Gastrocnemius medialis (tissue), 4 donors: Measurements from ENCODE around the gene RFTN1. TPM values are rescaled to one million over a fixed set of nuclear protein-coding genes. Genes with fewer than 3 reads are reported as not detected.
A peak's percentile ranks its signal among the peaks of the same experiment; 100 is the strongest.

ENCODE experiments used
- ATAC-seq, 2 donors: fragments of 150-250 bp; one replicate each; pipeline ENCODE4 v1.9.1; 2016
- DNase-seq, 2 donors: peaks; one replicate each; pipeline ENCODE4 v3.0.0-alpha.2; 2019
- H3K27ac ChIP-seq, 4 donors: fragments of 200-600 bp; sonication (generic); 1 replicate in 1 of 4; 2 replicates in 3 of 4; pipeline ENCODE4 v1.5.1; 2016 to 2018; ENCODE audit warnings: mild to moderate bottlenecking in 2 of 4, moderate library complexity in 1 of 4
- H3K27me3 ChIP-seq, 3 donors: fragments of 200-600 bp; sonication (generic) in 2 of 3; 1 replicate in 1 of 3; 2 replicates in 2 of 3; pipeline versions ENCODE4 v1.5.1 to v1.6.0; 2016 to 2019; ENCODE audit warnings: mild to moderate bottlenecking in 1 of 3, moderate library complexity in 1 of 3
- H3K36me3 ChIP-seq, 2 donors: fragments of 200-600 bp; sonication (generic) in 1 of 2; one replicate each; pipeline ENCODE4 v1.5.1; 2017 to 2018
- H3K4me1 ChIP-seq, 2 donors: fragments of 200-600 bp; sonication (generic) in 1 of 2; one replicate each; pipeline ENCODE4 v1.5.1; 2016 to 2017; ENCODE audit warnings: mild to moderate bottlenecking in 2 of 2
- H3K4me3 ChIP-seq, 4 donors: fragments of 200-600 bp; sonication (generic) in 3 of 4; 1 replicate in 1 of 4; 2 replicates in 3 of 4; pipeline ENCODE4 v1.5.1; 2016 to 2019; ENCODE audit warnings: mild to moderate bottlenecking in 2 of 4
- H3K9me3 ChIP-seq, 3 donors: fragments of 200-600 bp; sonication (generic) in 2 of 3; 1 replicate in 1 of 3; 2 replicates in 2 of 3; pipeline ENCODE4 v1.5.1; 2016 to 2019
- CTCF ChIP-seq, 5 experiments: fragments of 450-650 bp in 3 of 5; fragments of 200-600 bp in 2 of 5; sonication (generic) in 2 of 5; IDR thresholded peaks in 4 of 5; conservative IDR thresholded peaks in 1 of 5; 1 replicate in 4 of 5; 2 replicates in 1 of 5; pipeline ENCODE4 v1.5.1; 2016 to 2019; ENCODE audit warnings: antibody characterized with exemption in 5 of 5, mild to moderate bottlenecking in 3 of 5, moderate library complexity in 3 of 5
- POLR2A ChIP-seq, 2 donors: fragments of 450-650 bp; IDR thresholded peaks; one replicate each; pipeline ENCODE4 v1.6.1; 2017; ENCODE audit warnings: antibody characterized with exemption in 2 of 2, mild to moderate bottlenecking in 2 of 2, moderate library complexity in 2 of 2
- in situ Hi-C, 4 donors: fragments of 200-750 bp; cut with MboI; loops; one replicate each; pipeline versions ENCODE4 v1.15.0 to v1.8.0; 2017; ENCODE audit warnings: low sequenced_read_pairs in 4 of 4
- intact Hi-C: fragments of 100-400 bp; cut with DNase I; formaldehyde crosslinking; loops from one replicate; pipeline ENCODE4 v1.15.1; 2023; ENCODE audit warnings: low total_unique reads
- total RNA-seq, 4 donors: library from RNA; depleted of rRNA; stranded (reverse); fragments of >200 nt; gene quantifications; one replicate each; pipeline versions ENCODE4 v1.1.0 to v1.2.3, GENCODE V29; 2016

RFTN1 gene
- total RNA-seq, 4 donors from 2014 or later = 10.7 to 22.8 (median 11.7) TPM

GRCh38 chr3:16370872-16371740 lies 142.4 kb downstream of the RFTN1 start:
- Histone ChIP-seq H3K4me3 (no peak overlapping the region), H3K36me3 (no peaks in the 10 kb centered on the region), H3K9me3 (no peaks in the 10 kb centered on the region), H3K4me1 (peaks cover 46 to 51% of the 10 kb centered on the region in 2 donors), H3K27me3 (no peaks in the 10 kb centered on the region), H3K27ac (peak overlapping the region; percentile 19 to 65 (median 56))
- TF ChIP-seq POLR2A (IDR thresholded peaks at IDR 0.05) (peak in 1 of 2 donors; percentile 8), CTCF (IDR thresholded peaks at IDR 0.05 in 4 of 5, conservative IDR thresholded peaks at IDR 0.05 in 1 of 5) (no peak)
- intact Hi-C loops = loop anchor here (5.0 kb wide), 1 partner anchor 59 kb away; no protein-coding TSS in a partner anchor
- ATAC-seq (peak; percentile 40 to 58), DNase-seq (no peak)
- in situ Hi-C loops = loop anchor here in 1 of 4 donors (10.0 kb wide), 1 partner anchor 56 kb away; no protein-coding TSS in a partner anchor

GRCh38 chr3:16370503-16370871 lies 143.0 kb downstream of the RFTN1 start:
- Histone ChIP-seq H3K9me3 (no peaks in the 10 kb centered on the region), H3K36me3 (no peaks in the 10 kb centered on the region), H3K27ac (peak overlapping the region; percentile 19 to 65 (median 56)), H3K4me1 (peaks cover 46 to 51% of the 10 kb centered on the region in 2 donors), H3K27me3 (no peaks in the 10 kb centered on the region), H3K4me3 (no peak overlapping the region)
- in situ Hi-C loops (loop anchor here in 1 of 4 donors (10.0 kb wide), 1 partner anchor 56 kb away; no protein-coding TSS in a partner anchor), intact Hi-C loops (loop anchor here (5.0 kb wide), 1 partner anchor 58 kb away; no protein-coding TSS in a partner anchor)
- ATAC-seq (no peak), DNase-seq (no peak)
- TF ChIP-seq POLR2A (IDR thresholded peaks at IDR 0.05) (no peak), CTCF (IDR thresholded peaks at IDR 0.05 in 4 of 5, conservative IDR thresholded peaks at IDR 0.05 in 1 of 5) (no peak)

GRCh38 chr3:16369885-16370284 lies 143.6 kb downstream of the RFTN1 start:
- Histone ChIP-seq H3K27me3 (no peaks in the 10 kb centered on the region), H3K9me3 (no peaks in the 10 kb centered on the region), H3K4me1 (peaks cover 46 to 51% of the 10 kb centered on the region in 2 donors), H3K4me3 (no peak overlapping the region), H3K36me3 (no peaks in the 10 kb centered on the region), H3K27ac (peak overlapping the region; percentile 19 to 65 (median 56))
- intact Hi-C loops = loop anchor here (5.0 kb wide), 1 partner anchor 58 kb away; no protein-coding TSS in a partner anchor
- no peak for DNase-seq
- no peak for ATAC-seq
- in situ Hi-C loops = loop anchor here in 1 of 4 donors (10.0 kb wide), 1 partner anchor 55 kb away; no protein-coding TSS in a partner anchor
- no peak for TF ChIP-seq POLR2A (IDR thresholded peaks at IDR 0.05)
- no peak for TF ChIP-seq CTCF (IDR thresholded peaks at IDR 0.05 in 4 of 5, conservative IDR thresholded peaks at IDR 0.05 in 1 of 5)

GRCh38 chr3:16369276-16369675 lies 144.2 kb downstream of the RFTN1 start:
- in situ Hi-C loops (no loop called here), intact Hi-C loops (no loop called here)
- H3K9me3 ChIP-seq = no peaks in the 10 kb centered on the region
- H3K4me1 ChIP-seq = peaks cover 44 to 48% of the 10 kb centered on the region in 2 donors
- ATAC-seq (no peak), DNase-seq (no peak)
- TF ChIP-seq CTCF (IDR thresholded peaks at IDR 0.05 in 4 of 5, conservative IDR thresholded peaks at IDR 0.05 in 1 of 5) (no peak), POLR2A (IDR thresholded peaks at IDR 0.05) (no peak)
- H3K4me3 ChIP-seq = no peak overlapping the region
- no peaks in the 10 kb centered on the region for H3K36me3 ChIP-seq
- H3K27me3 ChIP-seq = no peaks in the 10 kb centered on the region
- peak overlapping the region in 3 of 4 donors; percentile 47 to 65 (median 64) for H3K27ac ChIP-seq
